ENCODE results near the gene CCL18.

CCL18 gene

DNA sequence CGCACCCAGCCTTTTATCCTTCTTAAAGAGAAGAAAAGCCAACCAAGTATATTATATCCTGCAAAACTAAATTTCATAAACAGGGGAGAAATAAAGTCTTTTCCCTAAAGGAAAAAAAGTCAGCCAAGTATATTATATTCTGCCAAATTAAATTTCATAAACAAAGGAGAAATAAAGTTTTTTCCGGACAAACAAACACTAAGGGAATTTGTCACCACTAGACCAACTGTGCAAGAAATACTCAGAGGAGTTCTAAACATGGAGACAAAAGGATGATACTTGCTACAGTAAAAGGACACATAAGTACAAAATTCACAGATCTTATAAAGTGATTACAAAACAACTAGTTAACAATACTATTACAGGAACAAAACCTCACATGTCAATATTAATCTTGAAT, 14.4 kb upstream of the CCL18 start:
- Histone ChIP-seq H3K36me3 (replicated peaks; ENCODE audit: low read depth, low read length) (no peaks in the 10 kb centered on the region), H4K20me1 (ENCODE audit: insufficient read depth, low read length) (no peaks in the 10 kb centered on the region), H3K27ac (ENCODE audit: low read length) (no peak overlapping the region), H3K4me1 (ENCODE audit: low read length) (no peaks in the 10 kb centered on the region), H2AFZ (ENCODE audit: low read depth, low read length) (no peak overlapping the region), H3K4me2 (ENCODE audit: low read length) (no peak overlapping the region), H3K27me3 (ENCODE audit: low read depth, low read length) (peaks cover 53% of the 10 kb centered on the region), H3K9me3 (ENCODE audit: insufficient read depth, low read length) (peaks cover 16% of the 10 kb centered on the region; the same call in 1 of the 2 replicates), H3K9ac (ENCODE audit: low read length) (no peak overlapping the region), H3K79me2 (ENCODE audit: low read length) (no peaks in the 10 kb centered on the region), H3K4me3 (ENCODE audit: low read length) (no peak overlapping the region)
- no peak for TF ChIP-seq EZH2phosphoT487 (IDR thresholded peaks at IDR 0.05; ENCODE audit: low read depth)
- TF ChIP-seq, protein P1, sequence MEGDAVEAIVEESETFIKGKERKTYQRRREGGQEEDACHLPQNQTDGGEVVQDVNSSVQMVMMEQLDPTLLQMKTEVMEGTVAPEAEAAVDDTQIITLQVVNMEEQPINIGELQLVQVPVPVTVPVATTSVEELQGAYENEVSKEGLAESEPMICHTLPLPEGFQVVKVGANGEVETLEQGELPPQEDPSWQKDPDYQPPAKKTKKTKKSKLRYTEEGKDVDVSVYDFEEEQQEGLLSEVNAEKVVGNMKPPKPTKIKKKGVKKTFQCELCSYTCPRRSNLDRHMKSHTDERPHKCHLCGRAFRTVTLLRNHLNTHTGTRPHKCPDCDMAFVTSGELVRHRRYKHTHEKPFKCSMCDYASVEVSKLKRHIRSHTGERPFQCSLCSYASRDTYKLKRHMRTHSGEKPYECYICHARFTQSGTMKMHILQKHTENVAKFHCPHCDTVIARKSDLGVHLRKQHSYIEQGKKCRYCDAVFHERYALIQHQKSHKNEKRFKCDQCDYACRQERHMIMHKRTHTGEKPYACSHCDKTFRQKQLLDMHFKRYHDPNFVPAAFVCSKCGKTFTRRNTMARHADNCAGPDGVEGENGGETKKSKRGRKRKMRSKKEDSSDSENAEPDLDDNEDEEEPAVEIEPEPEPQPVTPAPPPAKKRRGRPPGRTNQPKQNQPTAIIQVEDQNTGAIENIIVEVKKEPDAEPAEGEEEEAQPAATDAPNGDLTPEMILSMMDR (IDR thresholded peaks at IDR 0.05; ENCODE audit: low read depth, low read length), result no peak

DNA sequence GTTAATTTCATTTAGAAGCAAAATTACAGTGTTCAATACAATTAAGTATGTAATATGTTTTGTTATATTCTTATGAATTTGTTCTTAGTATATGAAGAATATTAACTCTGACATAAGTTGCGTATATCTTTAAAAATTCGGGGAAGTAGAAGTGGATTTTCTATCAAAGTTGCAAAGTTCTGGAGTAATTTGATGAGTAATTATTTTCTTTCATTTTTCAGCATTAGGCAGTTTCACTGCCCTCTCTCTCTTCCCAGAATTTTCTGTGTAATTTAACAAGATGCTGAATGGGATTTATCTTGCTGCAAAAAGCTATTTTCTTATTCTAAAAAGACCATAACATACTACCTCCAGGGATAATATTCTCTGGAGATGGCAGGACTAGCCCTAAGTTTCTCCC, 8.9 kb upstream of the CCL18 start:
- Histone ChIP-seq H3K79me2 (ENCODE audit: low read length) (no peaks in the 10 kb centered on the region), H3K27ac (ENCODE audit: low read length) (no peak overlapping the region), H3K9ac (ENCODE audit: low read length) (no peak overlapping the region), H2AFZ (ENCODE audit: low read depth, low read length) (no peak overlapping the region), H3K9me3 (ENCODE audit: insufficient read depth, low read length) (peaks cover 3% of the 10 kb centered on the region; the same call in 1 of the 2 replicates), H4K20me1 (ENCODE audit: insufficient read depth, low read length) (no peaks in the 10 kb centered on the region), H3K4me3 (ENCODE audit: low read length) (no peak overlapping the region), H3K4me1 (ENCODE audit: low read length) (no peaks in the 10 kb centered on the region), H3K36me3 (replicated peaks; ENCODE audit: low read depth, low read length) (no peaks in the 10 kb centered on the region), H3K27me3 (ENCODE audit: low read depth, low read length) (peaks cover 36% of the 10 kb centered on the region), H3K4me2 (ENCODE audit: low read length) (no peak overlapping the region)
- TF ChIP-seq EZH2phosphoT487 (IDR thresholded peaks at IDR 0.05; ENCODE audit: low read depth), result no peak
- TF ChIP-seq, protein P1 (IDR thresholded peaks at IDR 0.05; ENCODE audit: low read depth, low read length), result no peak

GRCh38 chr17:36055921-36056520, 8.1 kb upstream of the CCL18 start:
- H3K9ac ChIP-seq (ENCODE audit: low read length), result no peak overlapping the region
- no peaks in the 10 kb centered on the region for H3K79me2 ChIP-seq (ENCODE audit: low read length)
- H4K20me1 ChIP-seq (ENCODE audit: insufficient read depth, low read length), result no peaks in the 10 kb centered on the region
- no peaks in the 10 kb centered on the region; the same call in 1 of the 2 replicates for H3K9me3 ChIP-seq (ENCODE audit: insufficient read depth, low read length)
- no peak overlapping the region for H3K27ac ChIP-seq (ENCODE audit: low read length)
- H3K4me3 ChIP-seq (ENCODE audit: low read length), result no peak overlapping the region
- H3K4me1 ChIP-seq (ENCODE audit: low read length), result no peaks in the 10 kb centered on the region
- TF ChIP-seq, protein P1 (IDR thresholded peaks at IDR 0.05; ENCODE audit: low read depth, low read length), result no peak
- no peak for TF ChIP-seq EZH2phosphoT487 (IDR thresholded peaks at IDR 0.05; ENCODE audit: low read depth)
- H3K36me3 ChIP-seq (replicated peaks; ENCODE audit: low read depth, low read length), result no peaks in the 10 kb centered on the region
- no peak overlapping the region for H3K4me2 ChIP-seq (ENCODE audit: low read length)
- no peak overlapping the region for H2AFZ ChIP-seq (ENCODE audit: low read depth, low read length)
- peaks cover 40% of the 10 kb centered on the region for H3K27me3 ChIP-seq (ENCODE audit: low read depth, low read length)

GRCh38 chr17:36057911-36058310, 6.2 kb upstream of the CCL18 start:
- Histone ChIP-seq H3K27ac (ENCODE audit: low read length) (no peak overlapping the region), H3K27me3 (ENCODE audit: low read depth, low read length) (peaks cover 36% of the 10 kb centered on the region), H4K20me1 (ENCODE audit: insufficient read depth, low read length) (no peaks in the 10 kb centered on the region), H3K4me2 (ENCODE audit: low read length) (no peak overlapping the region), H3K4me1 (ENCODE audit: low read length) (no peaks in the 10 kb centered on the region), H2AFZ (ENCODE audit: low read depth, low read length) (no peak overlapping the region), H3K9ac (ENCODE audit: low read length) (no peak overlapping the region), H3K4me3 (ENCODE audit: low read length) (no peak overlapping the region), H3K36me3 (replicated peaks; ENCODE audit: low read depth, low read length) (no peaks in the 10 kb centered on the region), H3K79me2 (ENCODE audit: low read length) (no peaks in the 10 kb centered on the region), H3K9me3 (ENCODE audit: insufficient read depth, low read length) (no peaks in the 10 kb centered on the region)
- TF ChIP-seq, protein P1 (IDR thresholded peaks at IDR 0.05; ENCODE audit: low read depth, low read length), result no peak
- no peak for TF ChIP-seq EZH2phosphoT487 (IDR thresholded peaks at IDR 0.05; ENCODE audit: low read depth)
